ENCODE measurements around the gene TOX4.
"Not testable (repeated sequence)": the region's sequence is repeated elsewhere in the genome, so short reads cannot be mapped to it uniquely, and the experiment has no call there.

Gene TOX4

DNA sequence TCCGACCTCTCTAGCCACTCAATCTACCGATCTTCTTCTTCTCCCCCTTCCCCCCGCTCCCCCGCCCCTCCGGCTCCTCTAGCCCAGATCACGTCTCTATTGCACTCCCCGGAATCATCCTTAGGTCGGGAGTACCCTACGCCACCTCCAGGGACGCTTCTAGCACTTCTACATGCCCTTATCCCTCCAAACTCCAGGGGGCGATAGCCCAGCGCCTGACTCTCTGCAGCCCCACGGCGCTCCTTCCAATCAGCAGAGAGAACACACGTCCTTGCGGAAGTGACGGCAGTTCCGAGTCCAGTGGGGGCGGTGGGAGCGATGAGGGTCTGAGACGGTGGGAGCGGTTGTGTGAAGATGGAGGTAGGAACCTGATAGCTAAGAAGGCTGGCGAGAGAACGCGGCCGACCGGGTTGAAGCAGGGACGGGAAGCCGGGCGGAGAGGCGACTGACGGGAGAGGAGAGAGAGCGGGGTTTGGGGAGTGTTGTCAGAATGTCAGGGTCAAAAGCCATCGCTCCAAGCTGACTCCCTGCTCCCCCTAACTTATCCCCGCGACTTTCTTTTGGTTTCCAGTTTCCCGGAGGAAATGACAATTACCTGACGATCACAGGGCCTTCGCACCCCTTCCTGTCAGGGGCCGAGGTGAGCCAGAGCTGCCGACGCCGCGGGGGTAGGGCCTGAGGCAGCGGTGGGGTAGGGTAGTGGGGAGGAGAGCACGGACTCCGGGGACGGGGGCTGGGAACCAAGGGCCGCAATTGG lies at the start of gene TOX4, which contains the start of gene RAB2B:
Gene TOX4 (plus strand): TSS at position 271 of the 757 bp plus-strand sequence. CDS start 84 bp downstream, at position 355.
Gene RAB2B (minus strand): TSS at position 35 of the 757 bp plus-strand sequence. CDS start 87 bp downstream, outside the sequence.
- peak; percentile 97 to 99 for DNase-seq

DNA sequence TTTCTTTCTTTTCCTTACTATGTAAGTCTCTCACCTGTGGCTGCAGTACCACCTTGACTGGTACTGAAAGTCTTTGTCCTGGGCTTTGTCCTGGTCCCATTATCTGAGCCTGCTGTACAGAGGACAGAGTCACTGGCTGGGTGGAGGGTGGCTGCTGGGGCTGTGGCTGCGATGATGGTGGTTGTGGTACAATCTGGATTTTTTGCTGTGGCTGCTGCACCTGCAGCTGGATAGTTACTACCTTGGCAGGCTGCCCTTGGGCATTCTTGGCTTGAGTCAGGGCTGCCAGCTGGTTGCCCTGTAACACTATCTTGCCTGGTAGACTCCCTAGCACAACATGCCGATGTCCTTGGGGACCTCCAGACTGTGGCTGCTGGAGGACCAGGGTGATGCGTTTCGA lies 48.1 kb upstream of the TOX4 start:
- no peak for DNase-seq

DNA sequence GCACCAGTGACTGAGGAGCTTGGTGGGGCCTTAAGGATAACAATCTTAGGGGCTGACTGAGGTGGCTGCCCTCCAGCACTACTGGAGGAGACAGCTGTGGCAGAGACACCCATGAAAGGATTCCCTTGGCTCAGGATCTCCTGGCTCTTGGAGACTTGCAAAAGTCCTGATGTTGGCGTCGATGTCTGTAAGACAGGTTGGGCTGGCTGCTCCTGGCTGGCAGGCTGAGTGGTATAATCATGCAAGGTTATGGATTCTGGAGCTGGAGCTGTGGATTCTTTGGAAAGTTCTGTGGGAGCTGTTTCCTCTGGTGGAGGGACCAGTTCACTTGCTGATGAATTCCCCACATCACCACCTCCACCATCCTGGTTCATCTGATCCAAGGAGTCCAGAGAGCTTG lies 45.9 kb upstream of the TOX4 start:
- no peak for DNase-seq

DNA sequence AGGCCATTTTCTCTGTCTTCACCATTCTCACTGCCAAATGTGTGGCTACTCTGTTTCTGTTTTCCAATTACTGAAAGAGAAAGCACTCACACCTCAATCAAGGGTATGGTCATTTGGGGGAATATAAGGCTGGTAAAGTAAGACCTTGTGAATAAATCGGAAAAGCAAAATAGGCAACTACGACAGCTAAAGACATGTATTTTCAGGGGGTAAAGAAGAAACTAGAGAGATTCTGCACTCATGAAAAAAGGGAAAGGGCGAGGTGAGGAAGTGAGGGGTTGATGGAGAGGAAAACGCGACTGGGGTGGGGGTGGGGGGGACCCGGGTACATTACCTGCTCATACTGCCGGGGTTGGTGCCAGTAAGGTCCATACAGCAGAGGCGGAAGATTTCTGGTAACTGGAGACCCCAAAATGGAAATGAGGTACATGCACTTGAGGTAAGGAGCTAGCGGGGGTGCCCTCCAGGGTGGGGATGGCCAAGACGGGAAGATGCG lies 40.4 kb upstream of the TOX4 start:
- DNase-seq: no peak

DNA sequence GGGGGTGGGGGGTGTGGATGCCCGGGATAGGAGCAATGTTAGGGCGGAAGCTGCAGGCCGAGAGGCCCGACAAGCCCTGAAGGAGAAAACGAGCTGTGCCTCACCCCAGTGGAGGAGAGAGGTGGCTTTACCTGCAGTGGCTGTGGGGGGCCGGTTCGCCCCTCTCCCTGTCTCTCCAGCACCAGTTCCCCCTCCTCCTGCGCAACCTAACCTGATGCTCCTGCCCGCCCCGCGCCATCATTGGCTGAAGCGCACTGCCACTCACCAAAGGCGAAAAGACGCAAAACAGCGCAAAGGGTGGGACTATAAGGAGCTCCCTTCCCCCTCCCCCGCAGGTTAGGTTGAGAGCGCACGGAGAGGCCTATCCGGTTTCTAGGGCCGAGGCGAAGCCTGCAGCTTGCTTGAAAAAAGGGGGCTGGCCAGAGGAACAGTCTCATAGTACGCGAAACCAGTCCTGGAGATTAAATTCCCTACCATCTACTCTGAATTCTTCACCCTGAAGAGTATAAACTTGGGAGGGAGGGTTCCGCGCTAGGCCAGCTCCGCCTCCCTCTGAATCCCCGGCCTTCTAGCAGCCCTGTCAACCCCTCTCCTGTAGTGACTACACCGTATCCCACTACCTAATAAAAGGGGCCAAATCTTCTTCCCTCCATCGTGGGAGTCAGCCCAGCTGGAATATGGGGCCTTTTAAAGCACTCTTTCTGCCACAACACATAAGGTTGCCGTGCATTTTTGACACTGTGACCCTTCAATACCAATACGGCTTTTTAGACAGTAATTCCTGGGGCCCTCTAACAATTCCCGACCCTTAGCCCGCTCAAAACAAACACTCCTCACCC lies 39.7 kb upstream of the TOX4 start:
- DNase-seq: peak; percentile 98 to 99

DNA sequence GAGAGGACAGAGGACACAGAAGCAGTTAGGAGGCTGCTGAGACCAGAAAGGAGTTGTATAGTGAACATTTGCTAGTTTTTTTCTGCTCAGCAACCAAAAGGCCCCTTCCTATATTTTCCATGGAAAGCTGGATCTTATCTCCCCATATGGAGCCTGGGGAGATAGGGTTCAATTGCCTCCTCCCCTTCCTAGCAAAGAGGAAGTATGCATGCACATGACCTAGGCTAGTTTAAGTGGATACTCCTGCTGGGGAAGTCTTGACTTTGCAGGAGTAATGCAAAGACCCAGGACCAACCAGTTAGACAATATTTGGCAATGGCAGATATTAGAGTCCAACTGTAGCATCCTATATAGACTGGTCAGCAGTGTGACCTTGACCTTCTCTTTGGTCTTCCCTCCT lies 36.1 kb upstream of the TOX4 start:
- no peak for DNase-seq

DNA sequence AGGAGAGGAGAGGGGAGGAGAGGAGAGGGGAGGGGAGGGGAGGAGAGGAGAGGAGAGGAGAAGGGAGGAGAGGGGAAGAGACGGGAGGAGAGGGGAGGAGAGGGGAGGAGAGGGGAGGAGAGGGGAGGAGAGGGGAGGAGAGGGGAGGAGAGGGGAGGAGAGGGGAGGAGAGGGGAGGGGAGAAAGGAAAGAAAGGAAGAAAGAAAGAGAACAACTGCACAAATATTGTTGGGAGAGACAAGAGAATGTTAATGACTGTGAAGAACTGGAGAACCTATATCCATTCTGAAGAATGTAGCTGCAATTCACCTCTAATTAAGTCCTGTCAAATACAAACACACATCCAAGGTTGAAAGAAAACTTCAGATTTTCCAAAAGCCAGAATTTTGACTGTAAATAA lies 34.3 kb upstream of the TOX4 start:
- not testable (repeated sequence) for DNase-seq

DNA sequence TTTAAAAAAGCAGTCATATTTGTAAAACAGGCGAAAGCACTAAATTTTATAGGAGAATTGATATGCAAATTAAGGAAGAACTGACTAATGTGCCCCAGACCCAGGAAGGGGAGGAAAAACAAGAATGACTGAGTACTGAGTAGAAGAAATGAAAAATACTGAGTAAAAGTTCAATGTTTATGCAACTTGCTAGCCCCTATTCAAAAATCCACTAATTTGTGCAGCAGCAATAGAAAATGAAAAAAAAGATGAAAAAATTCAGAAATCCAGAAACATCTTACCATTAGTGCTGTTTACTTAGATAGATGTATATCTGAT lies 27.1 kb upstream of the TOX4 start:
- no peak for DNase-seq

DNA sequence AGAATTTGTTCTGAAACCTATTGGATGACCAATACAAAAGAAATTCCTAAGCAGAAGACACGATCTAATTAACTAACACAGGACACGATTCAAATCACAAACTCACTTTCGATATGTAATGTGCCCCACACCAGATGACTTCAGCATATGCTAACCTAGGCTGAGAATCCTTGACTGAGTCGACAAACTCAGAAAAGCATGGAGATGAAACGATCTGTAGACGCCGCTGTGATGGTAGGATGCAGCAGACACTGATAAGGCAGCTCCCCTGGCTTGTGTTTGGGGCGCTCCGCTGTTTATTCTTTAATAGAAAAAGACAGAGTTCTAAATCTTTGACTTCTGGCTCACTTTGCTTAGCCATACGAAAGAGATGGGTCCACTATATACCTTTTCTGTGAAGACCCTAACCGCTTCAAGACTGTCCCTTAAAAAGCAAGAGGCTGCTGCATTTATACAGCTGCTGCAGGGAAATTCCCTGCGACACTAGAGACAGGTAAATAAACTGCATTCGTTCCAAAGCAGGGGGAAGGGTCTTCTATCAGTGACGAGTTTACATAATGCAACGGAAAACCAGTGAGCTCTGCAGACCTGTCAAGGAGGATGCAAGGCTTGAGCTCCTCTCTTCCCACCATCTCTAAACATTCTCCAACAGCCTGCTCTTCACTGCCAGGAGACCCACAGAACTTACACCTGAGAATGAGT lies 22.0 kb upstream of the TOX4 start:
- peak in 1 of 2 donors; percentile 53 for DNase-seq

DNA sequence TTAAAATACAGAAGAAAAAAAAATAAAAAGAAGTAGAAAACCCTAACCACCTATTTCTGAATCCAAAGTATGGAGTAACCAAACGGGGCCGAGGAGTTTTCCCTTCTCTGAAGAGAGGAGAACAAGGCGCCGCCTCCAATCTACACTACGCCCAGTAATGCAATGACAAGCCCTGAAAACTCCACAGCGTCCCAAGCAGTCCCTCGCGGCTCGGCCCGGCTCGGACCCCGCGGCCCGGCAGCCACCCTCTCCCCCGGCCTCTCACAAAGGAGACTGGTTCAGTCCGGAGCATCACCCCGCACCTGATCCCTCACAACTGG lies 21.4 kb upstream of the TOX4 start:
- no peak for DNase-seq

DNA sequence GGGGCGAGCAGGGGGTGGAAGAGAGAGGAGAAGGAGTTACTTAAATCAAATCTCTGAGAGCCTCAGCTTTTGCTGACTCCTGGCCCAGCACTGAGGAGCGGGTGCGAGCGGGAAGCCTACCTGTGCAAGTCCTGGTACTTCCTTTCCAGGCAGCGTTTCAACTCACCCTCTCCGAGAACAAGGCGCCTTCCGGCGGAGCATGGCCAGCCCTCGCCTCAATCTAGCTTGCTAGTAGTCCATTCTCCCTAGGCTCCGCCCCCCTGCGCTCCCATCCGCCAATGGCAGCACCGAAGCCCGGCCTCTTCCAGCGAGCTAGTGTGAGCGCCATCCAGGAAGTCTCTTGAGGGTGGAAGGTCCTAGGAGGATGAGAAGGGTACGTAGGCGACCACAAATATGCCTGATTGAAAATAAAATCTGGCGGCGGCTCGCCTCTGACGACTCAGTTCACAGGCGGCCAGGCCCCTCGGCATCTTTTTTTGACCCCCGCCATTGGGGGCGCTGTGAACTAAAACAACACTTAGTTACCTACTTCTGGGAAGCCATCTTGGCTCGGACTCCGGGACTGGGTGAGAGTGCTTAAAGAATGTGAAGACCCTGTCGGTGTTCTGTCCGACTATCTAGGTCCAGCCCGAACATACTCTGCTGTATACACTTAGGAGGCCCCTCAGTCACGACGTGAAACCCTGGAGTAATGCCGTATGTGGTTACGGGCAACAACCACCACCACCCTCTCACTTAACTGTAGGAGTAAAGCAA lies 20.9 kb upstream of the TOX4 start, which contains the start of gene CHD8:
Gene CHD8 (minus strand): TSS at position 212 of the 756 bp plus-strand sequence. CDS start 24,480 bp downstream, outside the sequence.
- DNase-seq: peak; percentile 100

DNA sequence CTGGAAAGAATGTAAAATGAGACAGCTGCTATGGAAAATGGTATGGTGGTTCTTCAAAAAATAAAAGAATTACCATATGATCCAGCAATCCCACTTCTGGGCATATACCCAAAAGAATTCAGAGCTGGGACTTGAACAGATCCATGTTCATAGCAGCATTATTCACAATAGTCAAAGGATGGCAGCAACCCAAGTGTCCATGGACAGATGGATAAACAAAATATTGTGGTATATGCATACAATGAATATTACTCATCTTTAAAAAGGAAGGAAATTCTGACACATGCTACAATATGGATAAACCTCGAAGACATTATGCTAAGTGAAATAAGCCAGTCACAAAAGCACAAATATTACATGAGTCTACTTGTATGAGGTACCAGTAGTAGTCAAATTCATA lies 9.4 kb upstream of the TOX4 start:
- DNase-seq: no peak

DNA sequence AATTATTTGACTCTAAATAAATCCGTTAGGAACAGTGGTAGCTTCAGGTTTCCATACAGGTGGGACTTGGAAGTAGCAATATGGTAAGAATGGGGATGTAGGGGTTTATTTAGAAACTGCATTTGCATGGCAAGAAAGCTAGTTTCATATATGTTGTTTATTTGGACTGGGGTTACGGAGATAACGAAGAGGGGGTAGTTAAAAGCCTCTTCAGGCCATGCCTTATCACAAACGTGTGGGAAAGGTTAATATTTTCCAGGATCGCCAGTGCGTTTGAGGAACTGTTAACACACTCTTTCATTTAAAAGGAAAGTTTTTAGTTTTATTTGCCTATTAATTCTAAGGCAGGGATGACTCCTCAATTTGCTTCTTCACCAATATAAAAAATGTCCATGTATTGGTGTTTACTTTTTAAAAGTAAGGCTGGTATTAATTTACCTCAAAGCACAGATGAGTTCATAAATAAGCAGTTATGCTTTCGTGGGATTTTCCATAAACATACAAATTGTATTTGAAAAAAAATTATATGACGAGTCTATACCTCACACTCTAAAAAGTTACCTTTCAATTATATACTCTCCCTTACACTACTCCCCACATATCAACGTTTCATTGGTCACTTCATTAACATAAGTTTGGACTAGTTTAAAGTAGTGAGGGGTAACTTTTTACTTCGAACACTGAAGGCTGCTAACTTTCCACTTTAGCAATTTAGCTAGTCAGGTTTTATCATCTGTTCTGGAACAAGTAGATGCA lies 1.1 kb upstream of the TOX4 start:
- no peak for DNase-seq

DNA sequence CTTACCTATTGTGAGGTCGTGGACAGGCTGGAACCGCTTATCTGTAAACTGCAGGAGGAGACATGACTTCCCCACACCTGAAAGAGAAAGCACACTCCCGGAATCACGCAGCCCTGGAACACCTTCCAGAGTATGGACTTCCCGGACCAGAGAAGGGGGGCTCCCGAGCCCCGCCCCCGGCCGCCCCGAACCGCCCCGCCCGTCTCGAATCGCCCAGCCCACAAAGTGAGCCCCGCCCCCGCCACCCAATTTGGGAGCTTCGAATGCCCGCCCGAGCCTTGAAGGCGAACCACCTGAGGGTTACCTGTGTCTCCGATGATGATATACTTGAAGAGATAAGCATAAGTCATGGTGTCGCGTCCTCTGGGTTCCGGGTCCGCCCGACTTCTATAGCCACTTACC lies 471 bp upstream of the TOX4 start:
- DNase-seq: no peak

DNA sequence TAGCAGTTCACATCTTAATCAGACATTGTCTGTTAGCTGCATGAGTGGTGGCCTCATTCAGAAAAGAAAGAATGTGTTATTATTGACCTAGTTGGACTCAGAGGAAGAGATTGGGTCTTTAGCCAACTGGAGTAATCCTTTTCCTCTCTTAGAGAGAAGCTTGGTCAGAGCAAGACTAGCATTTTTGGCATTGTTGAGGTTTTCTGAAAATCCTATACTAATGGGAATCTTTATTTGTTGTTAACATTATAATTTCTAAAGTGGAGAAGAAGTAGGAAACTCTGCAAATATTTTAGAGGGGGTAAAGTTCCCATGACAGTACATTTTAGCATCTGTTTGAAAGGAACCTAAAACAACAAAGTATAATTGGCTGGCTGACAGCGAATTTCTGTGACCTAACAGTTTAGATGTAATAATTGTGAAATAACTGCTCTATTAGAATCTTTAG lies 9.7 kb downstream of the TOX4 start:
- no peak for DNase-seq

DNA sequence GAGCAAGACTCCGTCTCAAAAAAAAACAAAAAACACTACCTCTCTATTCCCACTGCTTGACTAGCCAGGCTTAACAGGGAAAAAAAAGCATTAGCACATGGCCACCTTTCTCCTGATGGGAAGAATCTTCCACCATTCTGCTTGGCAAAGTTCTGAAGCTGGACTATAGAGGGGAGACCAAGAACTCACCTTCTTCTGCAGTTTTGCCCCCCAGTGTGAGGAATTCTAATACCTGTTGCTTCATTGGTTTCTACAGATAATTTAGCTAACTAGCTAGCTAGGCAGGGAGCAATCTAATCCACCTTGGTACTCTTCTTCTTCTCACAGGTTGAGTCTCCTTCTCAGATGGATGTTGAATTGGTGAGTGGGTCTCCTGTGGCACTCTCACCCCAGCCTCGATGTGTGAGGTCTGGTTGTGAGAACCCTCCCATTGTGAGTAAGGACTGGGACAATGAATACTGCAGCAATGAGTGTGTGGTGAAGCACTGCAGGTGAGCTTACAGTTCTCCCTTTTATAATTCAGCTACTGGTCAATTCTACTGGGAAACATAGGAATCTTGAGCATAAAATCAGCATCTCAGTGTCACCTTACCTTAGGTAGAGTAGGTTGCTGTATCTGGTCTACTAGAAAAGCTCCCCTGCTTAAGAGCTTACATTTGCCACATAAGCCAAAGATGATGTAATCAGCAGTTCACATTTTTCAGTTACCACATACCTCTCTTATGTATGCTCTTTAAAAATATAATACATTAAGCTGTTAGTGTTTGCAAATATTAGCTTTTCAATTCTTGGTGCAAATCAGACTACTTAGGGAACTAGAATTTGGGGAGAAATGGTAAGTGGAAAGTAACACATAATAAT lies 18.1 kb downstream of the TOX4 start:
- no peak for DNase-seq

DNA sequence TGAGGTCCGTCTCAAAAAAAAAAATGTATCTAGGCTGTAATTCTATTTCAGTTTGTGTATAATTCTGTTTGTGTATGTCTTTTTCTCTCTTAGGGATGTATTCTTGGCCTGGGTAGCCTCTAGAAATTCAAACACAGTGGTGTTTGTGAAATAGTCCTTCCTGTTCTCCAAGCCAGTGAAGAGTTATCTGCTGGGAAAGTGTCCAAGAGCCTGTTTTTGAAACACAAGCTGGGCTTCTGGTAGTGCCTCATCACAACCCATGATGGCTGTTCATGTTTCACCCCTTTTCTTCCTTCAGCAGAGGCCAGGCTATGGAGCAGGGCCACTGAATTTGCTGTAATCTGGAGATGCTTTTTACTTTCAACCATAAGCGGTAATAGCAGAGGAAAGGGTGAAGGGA lies 19.5 kb downstream of the TOX4 start:
- no peak for DNase-seq

DNA sequence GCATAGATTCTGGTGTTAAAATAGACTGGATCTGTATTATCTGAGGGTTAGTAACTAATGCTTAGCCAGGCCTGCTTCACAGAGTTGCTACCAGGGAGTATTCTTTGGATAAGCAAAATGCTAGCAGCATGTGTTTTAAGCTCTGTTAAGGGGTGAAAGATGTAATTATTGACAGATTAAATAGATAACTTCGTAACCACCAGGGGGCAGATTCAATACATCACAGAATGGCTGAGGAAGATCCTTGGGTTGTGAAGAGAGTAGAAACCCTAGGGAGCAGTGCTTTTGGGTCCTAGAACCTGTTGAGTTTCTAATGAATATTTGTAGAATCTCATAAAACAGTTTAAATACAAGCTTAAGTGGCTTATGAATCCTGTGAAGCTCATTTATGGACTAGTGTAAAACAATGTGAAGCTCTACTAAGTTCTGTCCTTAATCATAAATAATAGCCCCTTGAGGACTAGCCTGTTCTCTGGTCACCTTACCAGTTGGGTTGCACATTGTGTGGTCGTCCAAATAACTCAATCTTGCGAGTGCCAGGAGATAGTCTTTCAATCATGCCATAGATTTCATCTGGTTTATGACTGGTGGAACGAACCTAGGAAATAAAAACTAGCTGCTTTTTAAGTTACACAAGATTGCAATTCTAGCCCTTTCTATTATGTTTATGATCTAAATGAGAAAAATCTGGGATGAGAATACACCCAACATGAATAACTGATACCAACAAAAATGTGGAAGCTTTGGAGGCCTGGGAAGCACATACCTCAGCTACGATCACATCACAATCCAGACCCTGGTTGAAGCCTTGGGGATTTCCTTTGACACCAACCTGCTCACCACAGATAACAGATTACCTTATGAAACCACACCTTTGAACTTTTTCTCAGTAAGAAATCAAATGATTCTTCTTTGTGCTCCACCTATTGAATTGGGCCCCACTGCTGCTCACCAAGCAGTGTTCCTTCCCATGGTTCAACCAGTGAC lies 21.8 kb downstream of the TOX4 start:
- peak; percentile 9 to 73 for DNase-seq

DNA sequence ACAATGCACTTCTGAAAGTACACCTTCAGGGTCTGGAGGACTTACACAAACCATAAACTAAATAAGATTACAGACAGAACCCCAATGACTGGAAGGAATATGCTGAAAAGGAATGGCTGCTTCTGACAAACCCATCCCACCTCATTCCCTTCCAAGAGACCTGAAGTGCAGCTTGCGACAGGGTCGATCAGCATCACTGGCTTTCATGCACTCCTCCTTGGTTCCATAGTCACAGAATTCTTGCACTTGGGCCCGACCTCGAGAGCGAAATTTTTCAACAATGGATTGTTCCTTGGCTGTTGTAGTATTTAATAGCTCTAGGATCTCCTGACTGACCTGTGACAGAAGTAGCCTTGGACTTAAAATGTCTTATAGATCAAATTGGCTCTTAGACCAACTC lies 24.6 kb downstream of the TOX4 start:
- no peak for DNase-seq

DNA sequence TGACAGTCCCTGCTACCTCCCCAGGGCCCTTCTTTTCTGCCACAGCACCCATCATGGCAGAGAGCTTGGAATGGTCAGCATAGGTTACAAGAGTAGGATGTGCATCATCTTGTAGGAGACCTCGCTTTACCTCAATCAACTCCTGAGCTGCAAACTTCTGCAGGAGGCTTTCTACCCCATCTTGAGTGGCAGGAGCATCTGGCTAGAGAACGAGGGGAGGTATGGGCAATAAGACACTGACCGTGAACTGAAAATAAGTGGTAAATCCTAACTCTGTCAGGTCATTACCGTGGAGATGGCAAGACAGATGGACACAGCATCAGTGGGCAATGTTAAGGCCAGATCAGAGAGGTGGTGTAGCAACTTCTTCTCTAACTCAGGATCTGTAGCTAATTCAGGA lies 26.4 kb downstream of the TOX4 start:
- DNase-seq: no peak
